Endothelial cell of umbilical vein (primary cell): ENCODE data around the gene CLDN22. TPM values are rescaled to one million over a fixed set of nuclear protein-coding genes. Genes with fewer than 3 reads are reported as not detected.

ENCODE experiments used
- BruUV-seq: library from RNA; stranded (reverse); fragments of 400-500 nt; replicated peaks from 2 replicates; lab custom pipeline; 2021; lab: Mats Ljungman, UMichigan
- CTCF ChIA-PET: fragments of 300-600, 350-600 bp; sonication (Branson Sonifier 250); formaldehyde crosslinking; loops from one replicate; lab custom pipeline; 2021; ENCODE audit warnings: antibody characterized with exemption, inconsistent platforms; lab: Charles Lee
- POLR2A ChIA-PET: fragments of 300-600, 350-600 bp; sonication (Branson Sonifier 250); formaldehyde crosslinking; loops from one replicate; lab custom pipeline; 2021; ENCODE audit warnings: antibody characterized with exemption, inconsistent platforms; lab: Charles Lee
- DNase-seq: peaks from one replicate; pipeline ENCODE4 v3.0.0-alpha.2; 2011; ENCODE audit warnings: low read depth, low spot score
- FAIRE-seq: peaks from 2 replicates; lab custom pipeline; 2011; peaks lifted over from hg19 to GRCh38; lab: Jason Lieb, UNC
- H2AFZ ChIP-seq: 2 replicates; pipeline ENCODE4 v1.6.0; 2012; ENCODE audit warnings: low read depth, low read length, control low read depth, inconsistent platforms
- H3K27ac ChIP-seq: 2 replicates; pipeline ENCODE4 v1.5.1; 2011; ENCODE audit warnings: low read depth, mild to moderate bottlenecking, control low read depth, low read length, moderate library complexity; ENCODE audit not compliant: insufficient read depth
- H3K27me3 ChIP-seq, 2 experiments: 2 replicates each; pipeline versions ENCODE4 v1.6.0 to v1.6.1; 2011; ENCODE audit warnings: low read length in 2 of 2, mixed read lengths in 1 of 2; ENCODE audit not compliant: control insufficient read depth in 2 of 2, insufficient read depth in 2 of 2
- H3K36me3 ChIP-seq, 2 experiments: 2 replicates in 1 of 2; 3 replicates in 1 of 2; pipeline ENCODE4 v1.5.1; 2011; ENCODE audit warnings: low read length in 2 of 2, mild to moderate bottlenecking in 1 of 2, moderate library complexity in 1 of 2; ENCODE audit not compliant: control insufficient read depth in 2 of 2, insufficient read depth in 2 of 2; ENCODE audit errors: extremely low read depth in 1 of 2
- H3K4me1 ChIP-seq: 3 replicates; pipeline ENCODE4 v1.5.1; 2011; ENCODE audit warnings: mild to moderate bottlenecking, low read length; ENCODE audit not compliant: control insufficient read depth, insufficient read depth; ENCODE audit errors: extremely low read depth
- H3K4me2 ChIP-seq: 2 replicates; pipeline ENCODE4 v1.6.1; 2011; ENCODE audit warnings: low read length, control low read depth, mixed read lengths; ENCODE audit not compliant: insufficient read depth
- H3K4me3 ChIP-seq, 3 experiments: fragments of 200-600 bp in 1 of 3; sonication (generic), shearing (Covaris generic) in 1 of 3; replicated peaks in 1 of 3; 2 replicates each; pipeline ENCODE4 v1.5.1; 2011 to 2016; ENCODE audit warnings: control low read depth in 3 of 3, low read length in 3 of 3, mild to moderate bottlenecking in 2 of 3, inconsistent platforms in 1 of 3, low read depth in 1 of 3, moderate library complexity in 1 of 3; ENCODE audit not compliant: insufficient read depth in 1 of 3
- H3K79me2 ChIP-seq: 2 replicates; pipeline ENCODE4 v1.6.0; 2012; ENCODE audit warnings: low read length, inconsistent platforms; ENCODE audit not compliant: control insufficient read depth, insufficient read depth
- H3K9ac ChIP-seq: replicated peaks from 2 replicates; pipeline ENCODE3; 2011; ENCODE audit warnings: low read length, control low read depth; ENCODE audit not compliant: insufficient read depth; ENCODE audit errors: extremely low read depth
- H3K9me1 ChIP-seq: replicated peaks from 3 replicates; pipeline ENCODE4 v1.6.0; 2011; ENCODE audit warnings: mild to moderate bottlenecking, low read length; ENCODE audit not compliant: control insufficient read depth, insufficient read depth; ENCODE audit errors: extremely low read depth
- H3K9me3 ChIP-seq: replicated peaks from 2 replicates; pipeline ENCODE4 v1.5.1; 2012; ENCODE audit warnings: low read length, inconsistent platforms; ENCODE audit not compliant: control insufficient read depth, insufficient read depth
- H4K20me1 ChIP-seq: replicated peaks from 2 replicates; pipeline ENCODE3; 2011; ENCODE audit warnings: mild to moderate bottlenecking, low read length; ENCODE audit not compliant: control insufficient read depth, insufficient read depth; ENCODE audit errors: extremely low read depth
- CTCF ChIP-seq, 2 donors: IDR thresholded peaks; 1 replicate in 1 of 2; 2 replicates in 1 of 2; pipeline ENCODE4 v1.5.1; 2011; ENCODE audit warnings: low read length in 2 of 2, mild to moderate bottlenecking in 2 of 2, moderate library complexity in 2 of 2, control low read depth in 1 of 2, inconsistent platforms in 1 of 2, low read depth in 1 of 2; ENCODE audit not compliant: insufficient read depth in 1 of 2; ENCODE audit errors: extremely low read depth in 1 of 2
- EZH2 ChIP-seq: IDR thresholded peaks from 2 replicates; pipeline ENCODE4 v1.6.1; 2012; ENCODE audit warnings: borderline replicate concordance, low read depth, mild to moderate bottlenecking, moderate library complexity, low read length, inconsistent platforms; ENCODE audit not compliant: severe bottlenecking
- FOS ChIP-seq: IDR thresholded peaks from 2 replicates; pipeline ENCODE4 v1.6.1; 2011; ENCODE audit warnings: mild to moderate bottlenecking, low read length, moderate library complexity, borderline replicate concordance; ENCODE audit not compliant: insufficient read depth
- GATA2 ChIP-seq: IDR thresholded peaks from 2 replicates; pipeline ENCODE4 v1.7.0; 2011; ENCODE audit warnings: low read depth, mild to moderate bottlenecking, moderate library complexity, mixed read lengths, low read length; ENCODE audit not compliant: insufficient read length, insufficient read depth
- POLR2A ChIP-seq: IDR thresholded peaks from 2 replicates; pipeline ENCODE4 v1.6.1; 2012; ENCODE audit warnings: low read depth, mild to moderate bottlenecking, control low read depth, low read length
- POLR2AphosphoS5 ChIP-seq: IDR thresholded peaks from 2 replicates; pipeline ENCODE4 v1.6.1; 2012; ENCODE audit warnings: low read depth, mild to moderate bottlenecking, control low read depth, low read length, moderate library complexity; ENCODE audit not compliant: insufficient read depth
- dilution Hi-C: fragments of 300-500 bp; cut with MboI; formaldehyde crosslinking; loops from one replicate; pipeline ENCODE4 v1.15.0; 2019; ENCODE audit warnings: low sequenced_read_pairs; ENCODE audit not compliant: extremely low pct_ligation_motif_present
- intact Hi-C: fragments of 100-400 bp; cut with micrococcal nuclease; formaldehyde crosslinking; loops from one replicate; pipeline ENCODE4 v1.10.0; 2022
- polyA plus RNA-seq, 4 experiments: library from polyadenylated mRNA; depleted of rRNA in 3 of 4; stranded (reverse) in 3 of 4; unstranded in 1 of 4; fragments of >200 nt; gene quantifications; 2 replicates each; pipeline versions ENCODE4 v1.2.1 to v1.2.3, GENCODE V29; 2011 to 2012; ENCODE audit warnings: missing spikeins in 1 of 4
- total RNA-seq: library from RNA; stranded (reverse); gene quantifications from 2 replicates; pipeline ENCODE4 v1.2.3, GENCODE V29; 2021
- TF ChIP-seq, protein P1 (sequence below): IDR thresholded peaks from 2 replicates; pipeline ENCODE4 v1.6.1; 2011; ENCODE audit not compliant: insufficient read depth, insufficient read length

Gene CLDN22
- total and polyA plus RNA-seq, 2 donors (not counting 3 experiments of a cell fraction or from before 2014, with no cell fraction given), result not detected

GRCh38 chr4:183304538-183304937 is 15.5 kb downstream of the CLDN22 start:
- Histone ChIP-seq H3K79me2 (no peaks in the 10 kb centered on the region), H4K20me1 (no peaks in the 10 kb centered on the region), H2AFZ (no peak overlapping the region), H3K4me3 (no peak overlapping the region), H3K9ac (no peak overlapping the region), H3K4me2 (no peak overlapping the region), H3K27ac (no peak overlapping the region), H3K4me1 (peaks cover 18% of the 10 kb centered on the region), H3K9me1 (no peaks in the 10 kb centered on the region), H3K27me3 (no peaks in the 10 kb centered on the region), H3K36me3 (no peaks in the 10 kb centered on the region), H3K9me3 (no peaks in the 10 kb centered on the region)
- intact Hi-C loops, result no loop called here
- DNase-seq (no peak), FAIRE-seq (no peak)
- no TSS peak for BruUV-seq
- POLR2A ChIA-PET, result no interaction called here
- no peak for TF ChIP-seq FOS
- TF ChIP-seq, protein P1, sequence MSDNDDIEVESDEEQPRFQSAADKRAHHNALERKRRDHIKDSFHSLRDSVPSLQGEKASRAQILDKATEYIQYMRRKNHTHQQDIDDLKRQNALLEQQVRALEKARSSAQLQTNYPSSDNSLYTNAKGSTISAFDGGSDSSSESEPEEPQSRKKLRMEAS, result no peak
- dilution Hi-C loops, result no loop called here
- CTCF ChIA-PET, result interaction anchor here (1.4 kb wide), 1 partner anchor 10 kb away, joined by 5 read pairs; no protein-coding TSS in a partner anchor

DNA sequence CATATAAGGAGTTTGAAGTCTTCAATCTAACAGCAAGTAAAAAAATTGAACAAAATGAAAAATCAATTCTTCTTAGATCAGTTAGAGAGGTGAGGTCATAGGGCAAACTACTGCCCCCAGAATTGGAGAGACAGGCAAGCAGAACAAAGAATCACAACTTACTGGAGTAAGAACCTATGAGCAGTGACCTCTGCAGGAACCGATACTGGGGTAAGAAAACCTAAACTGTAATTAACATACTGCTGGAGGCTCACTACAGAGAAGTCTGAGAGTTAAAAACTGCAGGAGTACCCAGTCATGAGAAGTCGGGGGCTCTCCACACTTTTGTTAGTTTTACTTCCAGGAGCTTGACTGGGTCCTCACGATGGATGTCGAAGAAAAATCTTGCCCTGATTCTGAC is 16.0 kb downstream of the CLDN22 start:
- Histone ChIP-seq H3K4me2 (no peak overlapping the region), H4K20me1 (no peaks in the 10 kb centered on the region), H3K27ac (no peak overlapping the region), H3K9ac (no peak overlapping the region), H3K27me3 (no peaks in the 10 kb centered on the region), H3K4me3 (no peak overlapping the region), H2AFZ (no peak overlapping the region), H3K9me1 (no peaks in the 10 kb centered on the region), H3K9me3 (no peaks in the 10 kb centered on the region), H3K79me2 (no peaks in the 10 kb centered on the region), H3K4me1 (peaks cover 19% of the 10 kb centered on the region), H3K36me3 (no peaks in the 10 kb centered on the region)
- no peak for DNase-seq
- BruUV-seq, result no TSS peak
- POLR2A ChIA-PET, result no interaction called here
- TF ChIP-seq GATA2 (no peak), POLR2AphosphoS5 (no peak), EZH2 (no peak), POLR2A (no peak), CTCF (IDR thresholded peaks at IDR 0.05; ENCODE audit: extremely low read depth in 1 of 2, insufficient read depth in 1 of 2, low read depth in 1 of 2, low read length in 2 of 2) (no peak)
- TF ChIP-seq, protein P1, result no peak
- dilution Hi-C loops (no loop called here), intact Hi-C loops (no loop called here)
- no peak for FAIRE-seq
- CTCF ChIA-PET, result interaction anchor here (1.4 kb wide), 1 partner anchor 11 kb away, joined by 5 read pairs; no protein-coding TSS in a partner anchor
